BE2C (cell line): Measurements from ENCODE around the gene BLVRB.

Source experiments
- DNase-seq: peaks from one replicate; pipeline ENCODE4 v3.0.0-alpha.2; 2020
- H3K27me3 ChIP-seq: fragments of 250-450 bp; sonication (Bioruptor Pico); 2 replicates; pipeline ENCODE4 v1.5.1; 2020; ENCODE audit warnings: mild to moderate bottlenecking
- H3K36me3 ChIP-seq: fragments of 250-450 bp; sonication (Bioruptor Pico); 2 replicates; pipeline ENCODE4 v1.5.1; 2020; ENCODE audit warnings: mild to moderate bottlenecking
- H3K4me1 ChIP-seq: fragments of 250-450 bp; sonication (Bioruptor Pico); 2 replicates; pipeline ENCODE4 v1.5.1; 2020
- H3K4me3 ChIP-seq: 2 replicates; pipeline ENCODE4 v1.5.1; 2011; ENCODE audit warnings: low read depth, low read length
- H3K9me3 ChIP-seq: fragments of 250-450 bp; sonication (Bioruptor Pico); 2 replicates; pipeline ENCODE4 v1.5.1; 2020
- TF ChIP-seq, protein P1 (sequence below): IDR thresholded peaks from 2 replicates; pipeline ENCODE4 v1.5.1; 2012; ENCODE audit warnings: mild to moderate bottlenecking, low read depth, low read length

Gene BLVRB

GRCh38 chr19:40420766-40421765 is 44.5 kb downstream of the BLVRB start:
- H3K9me3 ChIP-seq: no peaks in the 10 kb centered on the region

GRCh38 chr19:40420451-40420765 is 45.1 kb downstream of the BLVRB start:
- Histone ChIP-seq H3K4me1 (peaks cover 3% of the 10 kb centered on the region; the same call in 1 of the 2 replicates), H3K36me3 (no peaks in the 10 kb centered on the region; the same call in 1 of the 2 replicates), H3K27me3 (no peaks in the 10 kb centered on the region), H3K4me3 (peak overlapping the region; percentile 68), H3K9me3 (no peaks in the 10 kb centered on the region)
- DNase-seq: no peak
- TF ChIP-seq, protein P1, sequence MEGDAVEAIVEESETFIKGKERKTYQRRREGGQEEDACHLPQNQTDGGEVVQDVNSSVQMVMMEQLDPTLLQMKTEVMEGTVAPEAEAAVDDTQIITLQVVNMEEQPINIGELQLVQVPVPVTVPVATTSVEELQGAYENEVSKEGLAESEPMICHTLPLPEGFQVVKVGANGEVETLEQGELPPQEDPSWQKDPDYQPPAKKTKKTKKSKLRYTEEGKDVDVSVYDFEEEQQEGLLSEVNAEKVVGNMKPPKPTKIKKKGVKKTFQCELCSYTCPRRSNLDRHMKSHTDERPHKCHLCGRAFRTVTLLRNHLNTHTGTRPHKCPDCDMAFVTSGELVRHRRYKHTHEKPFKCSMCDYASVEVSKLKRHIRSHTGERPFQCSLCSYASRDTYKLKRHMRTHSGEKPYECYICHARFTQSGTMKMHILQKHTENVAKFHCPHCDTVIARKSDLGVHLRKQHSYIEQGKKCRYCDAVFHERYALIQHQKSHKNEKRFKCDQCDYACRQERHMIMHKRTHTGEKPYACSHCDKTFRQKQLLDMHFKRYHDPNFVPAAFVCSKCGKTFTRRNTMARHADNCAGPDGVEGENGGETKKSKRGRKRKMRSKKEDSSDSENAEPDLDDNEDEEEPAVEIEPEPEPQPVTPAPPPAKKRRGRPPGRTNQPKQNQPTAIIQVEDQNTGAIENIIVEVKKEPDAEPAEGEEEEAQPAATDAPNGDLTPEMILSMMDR: no peak

More at GRCh38 chr19:40420766-40421765, 44.5 kb downstream of the BLVRB start:
- TF ChIP-seq, protein P1: peak; percentile 95
- peak; percentile 93 for DNase-seq
- Histone ChIP-seq H3K36me3 (no peaks in the 10 kb centered on the region; the same call in 1 of the 2 replicates), H3K4me3 (peak overlapping the region; percentile 68), H3K27me3 (no peaks in the 10 kb centered on the region), H3K4me1 (peaks cover 3% of the 10 kb centered on the region; the same call in 1 of the 2 replicates)

DNA sequence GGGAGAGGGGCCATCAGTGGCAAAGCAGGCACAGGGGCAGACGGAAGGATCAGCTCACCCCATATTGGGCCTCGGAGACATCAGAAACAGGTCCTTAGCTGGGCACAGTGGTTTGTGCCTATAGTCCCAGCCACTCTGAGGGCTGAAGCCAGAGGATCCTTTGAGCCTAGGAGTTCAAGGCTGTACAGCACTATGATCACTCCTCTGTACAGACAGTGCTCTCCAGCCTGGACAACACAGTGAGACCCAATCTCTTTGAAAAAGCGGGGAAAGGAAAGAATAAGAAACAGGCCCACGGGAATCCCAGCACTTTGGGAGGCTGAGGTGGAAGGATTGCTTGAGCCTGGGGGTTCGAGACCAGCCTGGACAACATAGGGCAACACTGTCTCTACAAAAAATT is 45.8 kb downstream of the BLVRB start:
- TF ChIP-seq, protein P1: no peak
- Histone ChIP-seq H3K27me3 (no peaks in the 10 kb centered on the region), H3K4me3 (no peak overlapping the region), H3K9me3 (no peaks in the 10 kb centered on the region), H3K36me3 (no peaks in the 10 kb centered on the region; the same call in 1 of the 2 replicates), H3K4me1 (peaks cover 3% of the 10 kb centered on the region; the same call in 1 of the 2 replicates)
- DNase-seq: no peak

- DNase-seq: no peak
- H3K9me3 ChIP-seq: no peaks in the 10 kb centered on the region
- no peaks in the 10 kb centered on the region; the same call in 1 of the 2 replicates for H3K36me3 ChIP-seq
- H3K27me3 ChIP-seq: no peaks in the 10 kb centered on the region
- no peaks in the 10 kb centered on the region for H3K4me1 ChIP-seq
- TF ChIP-seq, protein P1: no peak
- no peak overlapping the region for H3K4me3 ChIP-seq
These were observed 46.4 kb downstream of the BLVRB start for GRCh38 chr19:40419066-40419612.

GRCh38 chr19:40418040-40418439 is 47.5 kb downstream of the BLVRB start:
- no peaks in the 10 kb centered on the region for H3K4me1 ChIP-seq
- no peak for DNase-seq

More at GRCh38 chr19:40418040-40418439, 47.5 kb downstream of the BLVRB start:
- H3K36me3 ChIP-seq: no peaks in the 10 kb centered on the region; the same call in 1 of the 2 replicates
- no peak overlapping the region for H3K4me3 ChIP-seq
- TF ChIP-seq, protein P1: no peak
- H3K27me3 ChIP-seq: no peaks in the 10 kb centered on the region
- no peaks in the 10 kb centered on the region for H3K9me3 ChIP-seq
